GM18858 (cell line): Measurements from ENCODE around the gene FRMD3.

Experiments
- ATAC-seq: cut with Tn5 transposase; IDR thresholded peaks from one replicate; pipeline ENCODE4 v1.9.1; 2021; ENCODE audit not compliant: unreplicated experiment

The FRMD3 gene

DNA sequence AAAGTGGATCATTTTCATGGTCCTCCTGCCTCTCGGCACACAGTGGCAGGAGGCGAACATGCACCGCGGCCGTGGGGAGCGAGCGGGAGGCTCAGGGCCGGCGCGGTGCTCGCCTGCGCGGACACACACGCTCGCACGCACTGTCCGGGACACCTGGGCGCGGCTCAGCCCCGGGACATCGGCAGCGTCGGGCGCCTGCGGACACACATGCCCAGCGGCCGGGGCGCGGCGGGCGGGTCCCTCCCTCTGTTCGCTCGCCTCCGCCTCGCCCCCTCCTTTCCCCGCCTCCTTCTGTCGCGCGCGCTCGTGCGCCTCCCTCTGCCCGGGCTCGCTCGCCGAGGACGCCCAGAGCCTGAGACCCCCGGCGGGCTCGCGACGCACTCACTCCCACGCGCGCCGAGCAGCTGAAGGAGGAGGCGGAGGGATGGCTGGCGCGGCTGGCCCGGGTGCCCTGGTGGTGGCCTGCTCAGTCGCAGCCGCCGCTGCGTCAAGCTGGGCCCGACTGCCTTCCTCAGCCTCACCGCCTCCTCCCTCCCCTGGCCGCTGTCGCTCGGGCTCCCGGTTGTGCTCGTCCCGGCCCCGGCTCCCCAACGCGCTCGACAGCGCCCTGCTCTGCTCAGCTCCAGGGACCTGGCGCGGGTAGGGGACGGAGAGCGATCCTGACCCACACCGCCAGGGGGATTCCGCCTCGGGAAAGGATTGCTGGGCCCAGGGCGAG lies at the start of gene FRMD3:
TSS of gene FRMD3 (minus strand) at position 230 of the 718 bp plus-strand sequence. CDS start at position 60, 170 bp downstream.
- no peak for ATAC-seq

DNA sequence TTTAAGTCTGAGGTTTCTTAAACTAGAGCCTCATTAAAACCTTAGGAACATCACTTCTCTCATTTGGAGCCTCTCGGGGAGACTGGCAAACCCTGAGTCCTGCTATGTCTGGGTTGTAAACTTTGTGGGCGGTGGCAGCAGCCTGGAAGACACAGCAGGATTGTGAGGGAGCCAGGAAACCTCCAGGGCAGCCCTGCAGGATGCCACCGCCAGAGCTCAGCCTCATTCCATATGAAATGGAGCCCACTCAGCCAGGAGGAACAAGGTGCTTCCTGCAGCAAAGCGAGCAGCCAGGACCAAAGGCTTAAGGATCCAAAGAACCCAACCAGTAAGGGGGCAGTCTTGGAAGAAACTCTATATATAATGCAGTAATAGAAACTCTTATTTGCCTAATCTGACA lies 46.8 kb upstream of the FRMD3 start:
- ATAC-seq = no peak

DNA sequence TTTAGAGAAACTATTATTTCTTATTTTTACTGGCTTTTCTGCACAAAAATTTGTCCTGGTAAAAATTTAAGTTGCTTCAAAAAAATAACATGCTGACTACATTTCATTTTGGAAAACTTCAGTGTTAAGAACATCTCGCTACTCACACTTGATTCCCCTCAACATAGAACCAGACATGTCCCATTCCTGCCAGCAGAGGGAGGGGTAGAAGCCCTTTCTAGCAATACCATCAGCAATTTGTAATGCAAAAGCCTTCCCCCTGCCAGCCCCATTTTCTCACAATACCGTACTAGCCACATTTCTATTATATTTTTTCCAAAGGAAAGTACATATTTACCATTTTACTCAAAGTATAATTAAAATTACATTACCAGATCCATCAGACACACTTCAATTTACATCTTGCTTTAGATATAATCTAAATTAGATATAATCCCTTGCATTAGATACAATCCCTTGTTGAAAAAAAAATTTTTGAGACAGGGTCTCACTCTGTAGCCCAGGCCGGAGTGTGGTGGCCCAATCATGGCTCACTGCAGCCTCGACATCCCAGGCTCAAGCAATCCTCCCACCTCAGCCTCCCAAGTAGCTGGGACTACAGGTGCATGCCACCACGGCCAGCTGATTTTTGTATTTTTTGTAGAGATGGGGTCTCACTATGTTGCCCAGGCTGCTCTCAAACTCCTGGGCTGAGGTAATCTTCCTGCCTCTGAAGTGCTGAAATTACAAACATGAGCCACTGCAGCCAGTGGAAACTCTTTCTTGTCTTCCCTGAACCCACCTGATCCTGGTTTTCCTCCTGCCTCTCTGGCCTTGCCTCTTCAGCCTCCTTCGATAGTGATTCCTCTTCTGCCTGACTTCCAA lies 45.2 kb upstream of the FRMD3 start:
- peak; percentile 68 for ATAC-seq

DNA sequence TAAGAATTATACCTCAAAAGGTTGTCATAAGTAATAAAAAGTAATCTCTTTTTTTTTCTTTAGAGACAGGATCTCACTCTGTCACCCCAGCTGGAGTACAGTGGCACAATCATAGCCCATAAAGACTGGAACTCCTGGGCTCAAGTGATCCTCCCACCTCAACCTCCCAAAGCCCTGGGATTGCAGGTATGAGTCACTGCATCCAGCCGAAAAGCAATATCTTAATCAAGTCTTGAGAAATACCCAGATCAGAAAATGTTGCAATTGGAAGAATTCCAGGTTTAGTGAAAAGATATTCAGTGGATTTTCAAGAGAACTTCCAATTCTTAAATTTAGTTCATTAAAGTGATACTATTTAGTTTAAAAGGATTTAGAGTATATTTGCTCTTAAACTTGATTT lies 43.8 kb upstream of the FRMD3 start:
- ATAC-seq = no peak

DNA sequence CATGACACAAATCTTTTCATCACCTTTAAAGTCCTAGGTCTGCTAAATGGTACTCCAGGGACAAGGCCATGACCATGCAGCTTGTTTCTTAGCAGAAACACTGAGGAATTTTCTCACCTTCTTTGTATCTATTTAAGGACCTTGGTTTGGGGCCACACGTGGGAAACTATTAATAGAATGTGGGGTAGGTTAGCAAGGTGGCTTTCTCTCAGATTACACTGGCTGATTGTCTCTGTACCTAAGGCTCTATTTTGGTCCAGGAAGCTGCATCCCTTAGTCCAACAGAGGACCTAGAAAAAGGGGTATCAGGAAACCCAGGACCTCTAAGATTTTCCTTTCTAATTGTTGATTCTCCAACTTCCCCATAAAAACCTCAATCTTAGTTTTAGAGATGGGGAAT lies 36.3 kb upstream of the FRMD3 start:
- ATAC-seq = no peak

DNA sequence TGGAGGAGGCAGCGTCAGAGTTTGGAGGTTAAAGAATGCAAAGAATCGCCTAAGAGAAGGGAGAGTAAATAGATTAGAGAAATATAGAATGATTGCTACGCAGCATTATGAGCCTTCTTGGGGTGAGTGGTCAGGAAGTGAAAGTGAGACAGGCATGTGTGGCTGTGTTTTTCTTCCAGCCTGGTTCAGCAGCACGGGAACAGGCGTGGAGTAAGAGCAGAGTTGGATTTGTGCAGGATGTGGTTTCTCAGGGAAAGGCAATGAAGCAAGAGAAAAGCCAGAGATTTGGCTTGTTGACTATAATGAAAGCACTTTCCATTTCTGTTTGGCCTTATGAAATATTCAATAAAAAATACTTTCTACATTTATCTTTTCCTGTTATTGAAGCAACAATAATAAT lies 34.3 kb upstream of the FRMD3 start:
- no peak for ATAC-seq

DNA sequence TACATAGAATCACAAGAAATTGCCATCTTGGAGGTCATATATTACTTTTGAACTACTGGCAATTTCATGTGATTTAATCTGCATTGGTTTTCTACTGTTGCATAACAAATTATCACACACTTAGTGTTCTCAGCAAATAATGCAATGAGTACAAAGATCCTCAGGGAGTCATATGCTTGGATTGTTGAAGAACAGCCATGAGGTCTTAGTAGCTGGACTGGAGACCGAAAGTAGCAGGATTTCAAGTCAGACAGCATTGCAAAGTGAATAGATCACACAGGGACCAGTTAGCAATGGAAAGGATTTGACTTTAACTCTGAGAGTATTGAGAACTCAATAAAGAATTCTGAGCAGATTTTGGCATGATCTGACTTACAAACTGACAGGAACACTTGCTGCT lies 32.2 kb upstream of the FRMD3 start:
- no peak for ATAC-seq

- ATAC-seq = no peak
These were observed 31.1 kb upstream of the FRMD3 start for GRCh38 chr9:83569326-83569725.

DNA sequence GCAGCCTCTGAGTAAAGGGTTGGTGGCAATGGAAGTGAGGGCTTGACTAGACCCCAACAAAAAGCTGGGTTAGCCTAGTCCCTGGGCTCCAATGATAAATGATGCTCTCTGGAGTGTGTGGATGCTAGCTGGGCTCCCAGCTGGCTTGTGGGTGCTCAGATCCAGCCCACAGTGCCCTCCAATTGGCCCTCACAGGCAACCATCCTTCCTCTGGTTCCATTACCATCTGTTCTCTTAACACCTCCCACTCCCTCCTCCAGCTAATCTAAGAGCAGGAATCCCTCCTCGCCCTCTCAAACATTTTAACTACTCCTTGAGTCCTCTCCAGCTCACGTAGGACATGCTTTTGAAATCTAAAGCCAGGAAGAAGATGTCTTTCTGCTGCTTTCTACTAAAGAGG lies 25.2 kb upstream of the FRMD3 start:
- no peak for ATAC-seq

DNA sequence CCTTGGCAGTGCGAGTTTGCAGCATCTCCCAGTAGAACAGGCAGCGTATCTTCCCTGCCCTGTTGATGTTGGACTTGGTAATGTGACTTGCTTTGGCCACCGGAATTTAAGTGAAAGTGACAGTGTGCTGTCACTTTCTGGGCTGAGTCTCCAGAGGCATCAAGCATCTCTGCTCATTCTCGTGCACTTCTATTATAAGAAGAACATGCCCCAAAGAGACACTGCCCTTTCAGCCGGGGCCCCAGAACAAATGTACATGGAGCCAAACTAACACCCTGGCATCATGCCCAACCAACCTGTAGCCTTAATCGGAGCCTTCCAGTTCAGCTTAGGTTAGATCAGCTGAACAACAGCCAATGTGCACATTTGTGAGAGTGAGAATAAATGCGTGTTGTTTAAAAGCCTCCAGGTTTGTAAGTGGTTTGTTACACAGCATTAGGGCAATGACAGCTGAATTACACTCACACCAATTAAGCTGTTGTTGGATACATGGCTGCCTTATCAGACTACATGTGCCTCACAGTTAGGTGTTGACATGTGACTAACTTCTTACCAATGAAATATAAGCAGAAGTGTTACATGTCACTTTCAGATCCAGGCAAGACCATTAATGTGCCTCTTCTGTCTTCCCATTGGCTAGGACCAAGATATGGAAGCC lies 22.1 kb upstream of the FRMD3 start:
- no peak for ATAC-seq

DNA sequence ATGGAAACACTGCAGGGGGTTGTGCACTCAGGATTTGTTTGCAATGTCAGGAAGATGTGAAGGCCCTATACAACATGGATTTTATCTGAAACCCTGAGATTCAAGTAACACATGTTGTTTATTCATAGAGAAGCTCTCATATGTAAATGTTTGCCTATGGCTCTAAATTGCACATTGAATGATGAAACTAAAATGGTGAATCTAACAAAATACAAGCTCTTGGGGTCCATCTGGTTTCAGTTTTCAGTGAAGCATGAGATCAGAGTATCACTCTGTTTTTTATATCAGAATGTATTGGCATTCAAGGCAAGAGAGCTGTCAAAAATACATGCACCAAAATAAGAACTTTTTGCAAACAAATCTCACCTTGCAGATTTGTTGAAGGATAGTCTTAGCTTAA lies 19.6 kb upstream of the FRMD3 start:
- no peak for ATAC-seq

DNA sequence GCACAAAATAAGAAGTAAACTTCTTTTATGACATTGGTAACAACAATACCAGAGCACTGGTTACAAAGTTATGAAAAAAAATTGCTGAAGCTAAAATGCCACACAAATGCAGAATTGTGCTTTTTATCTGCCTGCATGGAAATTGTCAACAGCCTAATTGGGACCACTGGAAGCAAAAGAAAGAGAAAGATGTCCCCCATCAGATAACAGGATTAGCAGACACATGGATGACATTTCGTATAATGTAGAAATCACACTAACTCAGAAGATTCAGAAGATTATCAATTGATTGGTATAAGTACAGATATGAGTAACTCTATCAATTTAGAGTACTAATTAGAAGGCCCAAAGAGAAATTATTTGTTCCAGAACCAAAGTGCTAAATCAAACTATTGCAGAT lies 19.1 kb upstream of the FRMD3 start:
- no peak for ATAC-seq

- no peak for ATAC-seq
These were observed 16.1 kb upstream of the FRMD3 start for GRCh38 chr9:83554278-83554677.

GRCh38 chr9:83544002-83544698 lies 5.9 kb upstream of the FRMD3 start:
- peak; percentile 92 for ATAC-seq

DNA sequence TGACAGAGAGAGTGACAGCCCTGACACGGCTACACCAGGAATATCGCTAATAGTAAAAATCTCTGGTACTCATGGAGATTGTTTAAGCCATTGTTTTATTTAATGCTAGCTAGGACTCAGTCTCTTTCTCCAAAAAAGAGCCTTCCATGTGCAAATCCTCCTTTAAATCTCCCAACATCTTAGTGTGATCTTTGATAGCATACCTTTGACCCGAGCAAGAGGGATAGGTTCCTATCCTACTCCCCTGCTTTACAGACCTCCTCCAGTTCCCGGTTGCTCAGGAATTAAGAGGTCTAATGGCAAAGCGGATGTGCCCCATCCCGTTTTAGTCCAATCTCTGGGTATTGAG lies 663 bp upstream of the FRMD3 start:
- no peak for ATAC-seq

GRCh38 chr9:83537331-83538171 lies 650 bp downstream of the FRMD3 start:
- ATAC-seq = no peak

DNA sequence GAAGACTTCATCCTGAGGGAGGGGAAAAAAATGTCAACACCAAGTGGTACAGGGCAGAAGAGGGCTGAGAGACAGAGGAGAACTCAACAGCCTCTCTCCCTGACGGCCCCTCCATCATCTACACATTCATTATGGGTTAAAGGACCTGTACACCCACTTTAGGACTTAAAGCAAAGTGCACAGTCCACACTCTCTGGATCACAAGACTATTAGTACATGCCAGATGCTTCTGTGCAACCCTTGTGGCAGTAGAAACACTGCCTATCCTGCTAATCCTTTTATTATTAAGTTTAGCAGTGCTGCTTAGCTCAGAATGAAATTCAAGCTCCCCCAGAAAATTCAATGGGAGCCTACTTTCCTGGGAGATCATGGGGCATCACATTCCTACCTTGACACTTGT lies 1.9 kb downstream of the FRMD3 start:
- ATAC-seq = no peak

DNA sequence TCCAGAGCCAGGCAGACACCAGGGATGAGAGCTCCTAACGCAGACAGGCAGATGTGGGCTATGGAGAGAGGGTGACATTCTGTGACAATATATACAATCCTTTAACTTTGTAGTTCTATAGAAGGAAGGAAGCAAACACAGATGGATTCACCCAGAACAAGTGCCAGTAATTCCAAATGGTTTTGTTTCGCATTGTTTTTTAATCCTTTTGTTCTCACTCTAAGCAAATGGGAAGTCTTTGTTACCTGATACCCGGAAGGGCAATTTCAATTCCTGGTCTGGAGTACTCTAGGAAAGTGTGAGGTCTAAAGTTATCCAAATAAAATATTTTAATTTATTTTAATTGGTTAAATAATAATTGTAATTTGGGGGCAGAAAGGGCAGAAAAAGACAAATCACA lies 2.5 kb downstream of the FRMD3 start:
- no peak for ATAC-seq

DNA sequence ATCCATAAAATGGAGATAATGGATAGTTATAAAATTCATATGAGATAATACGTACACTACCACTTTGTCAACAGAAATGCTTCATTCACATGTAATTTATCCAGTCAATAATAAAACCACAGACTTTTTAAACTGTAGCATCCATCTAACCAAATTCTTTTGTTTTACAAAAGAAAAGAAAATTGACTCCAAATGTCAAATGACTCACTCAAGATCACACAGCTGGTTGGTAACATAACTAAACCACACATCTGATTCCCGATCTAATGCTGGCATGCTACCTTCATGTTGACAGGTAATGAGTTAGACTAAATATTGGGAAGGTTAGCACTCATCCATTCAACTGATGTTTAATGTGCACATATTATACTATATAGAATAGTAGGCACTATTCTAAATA lies 4.9 kb downstream of the FRMD3 start:
- ATAC-seq = no peak

- ATAC-seq = no peak
These were observed 11.3 kb downstream of the FRMD3 start for GRCh38 chr9:83526901-83527300.

DNA sequence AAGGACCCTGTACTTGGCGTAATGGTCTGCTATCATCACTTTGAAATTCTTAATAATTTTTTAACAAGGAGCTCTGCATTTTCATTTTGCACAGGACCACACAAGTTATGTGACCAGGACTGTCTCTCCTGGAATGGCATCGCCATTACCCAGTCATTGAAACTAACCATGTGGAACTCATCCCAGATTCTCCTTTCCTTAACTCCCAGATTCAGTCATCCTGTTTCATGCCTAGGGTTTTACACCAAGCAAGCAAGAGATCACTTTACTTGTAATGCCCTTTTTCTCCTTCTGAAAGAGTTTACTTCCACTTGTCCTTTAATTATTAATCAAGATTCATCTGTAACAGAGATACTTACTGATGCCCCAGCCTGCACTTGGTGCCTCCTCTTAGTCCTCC lies 12.0 kb downstream of the FRMD3 start:
- ATAC-seq = no peak
